GM12892 (cell line): ENCODE results near the gene JDP2.

ENCODE experiments used
- POLR2A ChIP-seq: IDR thresholded peaks from 2 replicates; pipeline ENCODE4 v1.6.1; 2011; ENCODE audit warnings: low read depth, low read length, control low read depth
- POLR2AphosphoS5 ChIP-seq: IDR thresholded peaks from 2 replicates; pipeline ENCODE4 v1.6.1; 2011; ENCODE audit warnings: low read depth, low read length, control low read depth

GRCh38 chr14:75518625-75519024 is 90.8 kb downstream of the JDP2 start:
- TF ChIP-seq POLR2AphosphoS5: no peak
- no peak for TF ChIP-seq POLR2A
